ENCODE data around the gene PLIN5.
"Not testable (repeated sequence)": the region's sequence is repeated elsewhere in the genome, so short reads cannot be mapped to it uniquely, and the experiment has no call there.

The PLIN5 gene

GRCh38 chr19:4567584-4568071 lies 32.6 kb upstream of the PLIN5 start:
- peak; percentile 82 for TF ChIP-seq CTCF (IDR thresholded peaks at IDR 0.05; ENCODE audit: insufficient read depth, low read depth, low read length, missing control alignments)
- peak; percentile 34 for DNase-seq (ENCODE audit: low read depth)
- H3K4me3 ChIP-seq (ENCODE audit: low read depth, low read length), result no peak overlapping the region

DNA sequence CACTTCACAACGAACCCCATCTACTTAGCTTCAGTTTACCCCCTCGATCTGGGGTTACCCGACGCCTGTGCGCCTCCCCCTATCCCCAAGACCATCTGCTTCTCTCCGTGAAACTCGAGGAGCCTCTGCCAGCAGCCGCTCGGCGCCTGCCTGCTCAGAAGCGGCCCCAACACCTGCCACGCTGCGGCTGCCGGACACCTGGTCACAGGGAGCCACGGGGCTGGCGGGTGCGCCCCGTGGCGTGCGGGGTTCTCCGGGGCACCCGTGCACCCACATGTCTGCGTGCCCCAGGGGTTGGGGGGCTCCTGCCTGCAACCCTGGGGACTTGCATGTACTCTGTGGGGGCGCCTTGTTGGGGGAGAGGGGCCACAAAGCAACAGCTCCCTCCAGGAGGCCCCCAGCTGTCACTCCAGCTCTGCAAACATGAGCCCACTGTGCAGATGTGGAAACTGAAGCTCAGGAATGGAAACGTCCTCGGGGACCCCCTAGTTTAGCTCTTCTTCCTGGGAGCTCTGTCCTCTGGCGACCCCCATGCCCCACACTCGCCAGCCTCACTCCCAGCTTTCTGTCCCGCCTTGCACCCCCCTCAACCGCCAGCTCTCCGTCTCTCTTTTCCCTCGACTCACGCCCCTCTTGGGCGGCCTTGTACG lies 31.5 kb upstream of the PLIN5 start:
- DNase-seq (ENCODE audit: low read depth), result no peak
- no peak overlapping the region for H3K4me3 ChIP-seq (ENCODE audit: low read depth, low read length)
- no peak for TF ChIP-seq CTCF (IDR thresholded peaks at IDR 0.05; ENCODE audit: insufficient read depth, low read depth, low read length, missing control alignments)

DNA sequence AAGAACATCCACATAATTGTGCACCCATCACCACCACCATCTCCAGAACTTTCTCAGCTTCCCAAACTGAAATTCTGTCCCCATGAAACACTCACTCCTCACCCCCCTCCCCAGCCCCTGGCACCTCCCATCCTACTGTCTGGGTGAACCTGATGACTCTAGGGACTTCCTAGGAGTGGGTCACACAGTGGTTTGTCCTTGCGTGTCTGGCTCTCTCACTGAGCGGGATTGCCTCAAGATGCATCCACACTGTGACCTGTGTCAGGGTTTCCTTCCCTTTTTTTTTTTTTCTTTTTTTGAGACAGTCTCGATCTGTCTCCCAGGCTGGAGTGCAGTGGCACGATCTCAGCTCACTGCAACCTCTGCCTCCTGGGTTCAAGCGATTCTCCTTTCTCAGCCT lies 28.5 kb upstream of the PLIN5 start:
- not testable (repeated sequence) for DNase-seq (ENCODE audit: low read depth); H3K4me3 ChIP-seq (ENCODE audit: low read depth, low read length)

GRCh38 chr19:4562085-4562484 lies 27.1 kb upstream of the PLIN5 start:
- H3K4me3 ChIP-seq (ENCODE audit: low read depth, low read length); DNase-seq (ENCODE audit: low read depth): not testable (repeated sequence)

- DNase-seq (ENCODE audit: low read depth), result no peak
- no peak within 1 kb of the TSS for H3K4me3 ChIP-seq (ENCODE audit: low read depth, low read length)
- no peak for TF ChIP-seq CTCF (IDR thresholded peaks at IDR 0.05; ENCODE audit: insufficient read depth, low read depth, low read length, missing control alignments)
Measured at GRCh38 chr19:4559569-4559968, 24.5 kb upstream of the PLIN5 start, which contains the start of gene SEMA6B. Gene SEMA6B (minus strand): TSS chr19:4559684. CDS start chr19:4558457, 1,227 bp downstream.

DNA sequence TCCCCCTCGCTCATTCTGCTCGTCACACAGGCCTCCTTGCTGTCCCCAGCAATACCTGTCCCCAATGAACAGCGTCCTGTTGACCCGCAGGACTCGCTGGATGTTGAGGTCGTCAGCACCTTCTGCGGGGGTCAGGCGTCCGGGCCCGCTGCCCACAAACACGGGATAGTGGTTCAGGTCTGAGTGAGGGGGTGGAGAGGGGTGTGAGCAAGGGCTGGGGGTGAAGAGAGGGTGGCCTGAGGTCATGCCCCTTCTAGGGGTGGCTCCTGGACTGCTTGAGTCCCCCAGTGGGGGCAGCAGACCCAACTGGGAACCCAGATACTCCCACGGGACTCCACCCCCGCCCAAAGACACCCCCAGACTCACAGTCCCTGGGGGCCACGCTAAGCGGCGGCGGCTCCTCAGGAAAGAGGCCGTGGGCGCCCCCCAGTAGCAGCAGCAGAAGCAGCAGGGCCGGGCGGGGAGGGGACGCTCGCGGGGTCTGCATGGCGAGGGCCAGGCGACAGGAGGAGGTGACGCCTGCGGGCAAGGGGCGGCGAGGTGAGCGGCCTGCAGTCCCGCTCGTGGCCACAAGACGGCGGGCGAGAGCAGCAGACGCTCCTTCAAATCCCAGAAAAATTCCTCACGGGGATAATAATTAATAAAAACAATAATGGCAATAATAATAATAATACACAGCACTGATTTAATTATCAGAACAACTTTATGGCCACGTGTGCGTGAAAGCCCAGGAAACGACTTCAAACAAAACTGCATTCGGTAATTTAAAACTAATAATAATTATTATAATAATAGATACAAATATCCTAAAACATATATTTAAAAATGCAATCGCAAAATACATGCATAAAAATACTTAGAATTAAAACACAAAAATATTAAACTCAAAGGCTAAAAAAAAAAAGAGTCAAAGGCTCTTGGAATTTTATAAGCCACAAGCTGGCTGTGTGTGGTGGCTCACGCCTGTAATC lies 23.2 kb upstream of the PLIN5 start:
- TF ChIP-seq CTCF (IDR thresholded peaks at IDR 0.05; ENCODE audit: insufficient read depth, low read depth, low read length, missing control alignments), result peak; percentile 97
- DNase-seq (ENCODE audit: low read depth), result no peak

DNA sequence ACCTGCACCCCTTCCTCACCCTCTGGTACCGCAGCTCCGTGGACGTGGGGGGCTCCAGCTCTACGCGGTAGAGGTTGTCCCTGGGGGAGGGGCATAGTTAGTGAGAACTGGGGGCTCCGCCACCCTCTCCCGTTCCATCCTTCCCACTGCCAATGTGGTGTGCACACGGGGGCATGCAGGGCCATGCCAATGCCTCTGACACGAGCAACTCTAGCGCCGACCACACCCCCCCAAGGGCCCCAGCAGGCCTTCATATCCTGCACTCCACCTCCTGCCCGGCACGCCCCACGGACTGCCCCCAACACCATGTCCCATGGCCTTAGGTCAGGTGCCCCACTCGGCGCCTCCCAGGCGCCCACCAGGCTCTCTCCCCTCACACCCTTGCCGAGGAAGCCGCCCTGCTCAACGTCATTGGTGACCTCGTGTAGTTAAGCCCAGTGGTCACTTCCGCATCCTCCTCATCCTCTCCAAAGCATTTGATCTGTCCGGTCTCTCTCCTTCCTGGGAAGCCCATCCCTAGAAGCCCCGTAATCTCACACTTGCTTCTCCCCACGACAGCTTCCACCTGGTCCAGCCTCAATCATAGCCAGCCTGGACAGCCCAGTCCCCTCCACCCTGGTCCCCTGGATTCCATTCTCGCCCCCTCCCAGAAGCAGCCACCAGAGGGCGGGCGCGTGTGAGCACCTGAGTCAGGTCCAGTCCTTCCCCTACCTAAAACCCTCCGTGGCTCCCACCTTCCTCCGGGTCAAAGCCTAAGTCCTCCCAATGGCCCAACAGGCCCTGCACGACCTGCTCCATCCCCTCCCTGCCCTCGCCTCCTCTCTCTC lies 22.3 kb upstream of the PLIN5 start:
- DNase-seq (ENCODE audit: low read depth), result peak; percentile 29
- peak; percentile 34 for TF ChIP-seq CTCF (IDR thresholded peaks at IDR 0.05; ENCODE audit: insufficient read depth, low read depth, low read length, missing control alignments)
- H3K4me3 ChIP-seq (ENCODE audit: low read depth, low read length), result no peak overlapping the region

More for the DNA sequence above, 23.2 kb upstream of the PLIN5 start:
- no peak overlapping the region for H3K4me3 ChIP-seq (ENCODE audit: low read depth, low read length)
